Measurements from ENCODE around the gene HDAC4. TPM values are rescaled to one million over a fixed set of nuclear protein-coding genes. Genes with fewer than 3 reads are reported as not detected.

Gene HDAC4
- total and polyA plus RNA-seq, 3 donors from 2014 or later: 29.0 to 67.5 (median 58.7) TPM

GRCh38 chr2:239285932-239286230, 114.9 kb downstream of the HDAC4 start:
- no peak overlapping the region for H3K27ac ChIP-seq
- no peaks in the 10 kb centered on the region for H3K27me3 ChIP-seq
- H3K9me3 ChIP-seq: no peaks in the 10 kb centered on the region
- H3K36me3 ChIP-seq (ENCODE audit: low read depth, missing control alignments): no peaks in the 10 kb centered on the region
- peaks cover 14% of the 10 kb centered on the region for H3K4me1 ChIP-seq
- WGBS, 2 donors: 80 to 88% methylated on average over 3 of the region's 3 CpGs
- TF ChIP-seq POLR2A (IDR thresholded peaks at IDR 0.05): no peak
- TF ChIP-seq, protein P1, sequence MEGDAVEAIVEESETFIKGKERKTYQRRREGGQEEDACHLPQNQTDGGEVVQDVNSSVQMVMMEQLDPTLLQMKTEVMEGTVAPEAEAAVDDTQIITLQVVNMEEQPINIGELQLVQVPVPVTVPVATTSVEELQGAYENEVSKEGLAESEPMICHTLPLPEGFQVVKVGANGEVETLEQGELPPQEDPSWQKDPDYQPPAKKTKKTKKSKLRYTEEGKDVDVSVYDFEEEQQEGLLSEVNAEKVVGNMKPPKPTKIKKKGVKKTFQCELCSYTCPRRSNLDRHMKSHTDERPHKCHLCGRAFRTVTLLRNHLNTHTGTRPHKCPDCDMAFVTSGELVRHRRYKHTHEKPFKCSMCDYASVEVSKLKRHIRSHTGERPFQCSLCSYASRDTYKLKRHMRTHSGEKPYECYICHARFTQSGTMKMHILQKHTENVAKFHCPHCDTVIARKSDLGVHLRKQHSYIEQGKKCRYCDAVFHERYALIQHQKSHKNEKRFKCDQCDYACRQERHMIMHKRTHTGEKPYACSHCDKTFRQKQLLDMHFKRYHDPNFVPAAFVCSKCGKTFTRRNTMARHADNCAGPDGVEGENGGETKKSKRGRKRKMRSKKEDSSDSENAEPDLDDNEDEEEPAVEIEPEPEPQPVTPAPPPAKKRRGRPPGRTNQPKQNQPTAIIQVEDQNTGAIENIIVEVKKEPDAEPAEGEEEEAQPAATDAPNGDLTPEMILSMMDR (IDR thresholded peaks at IDR 0.05): no peak
- intact Hi-C loops (cut with DNase I; ENCODE audit: low total_unique reads): no loop called here
- H3K4me3 ChIP-seq: no peak overlapping the region
- no peak for DNase-seq

- H3K4me1 ChIP-seq: peaks cover 14% of the 10 kb centered on the region
- no peaks in the 10 kb centered on the region for H3K27me3 ChIP-seq
- no peaks in the 10 kb centered on the region for H3K9me3 ChIP-seq
- no peaks in the 10 kb centered on the region for H3K36me3 ChIP-seq (ENCODE audit: low read depth, missing control alignments)
- intact Hi-C loops (cut with DNase I; ENCODE audit: low total_unique reads): no loop called here
- no peak for DNase-seq
- peak overlapping the region in 1 of 2 donors; percentile 39 for H3K27ac ChIP-seq
- TF ChIP-seq, protein P1 (IDR thresholded peaks at IDR 0.05): no peak
- TF ChIP-seq POLR2A (IDR thresholded peaks at IDR 0.05): no peak
- 49 to 60% methylated on average over 26 of the region's 26 CpGs for WGBS, 2 donors
- no peak overlapping the region for H3K4me3 ChIP-seq
These were observed 115.5 kb downstream of the HDAC4 start for GRCh38 chr2:239285071-239285931.

DNA sequence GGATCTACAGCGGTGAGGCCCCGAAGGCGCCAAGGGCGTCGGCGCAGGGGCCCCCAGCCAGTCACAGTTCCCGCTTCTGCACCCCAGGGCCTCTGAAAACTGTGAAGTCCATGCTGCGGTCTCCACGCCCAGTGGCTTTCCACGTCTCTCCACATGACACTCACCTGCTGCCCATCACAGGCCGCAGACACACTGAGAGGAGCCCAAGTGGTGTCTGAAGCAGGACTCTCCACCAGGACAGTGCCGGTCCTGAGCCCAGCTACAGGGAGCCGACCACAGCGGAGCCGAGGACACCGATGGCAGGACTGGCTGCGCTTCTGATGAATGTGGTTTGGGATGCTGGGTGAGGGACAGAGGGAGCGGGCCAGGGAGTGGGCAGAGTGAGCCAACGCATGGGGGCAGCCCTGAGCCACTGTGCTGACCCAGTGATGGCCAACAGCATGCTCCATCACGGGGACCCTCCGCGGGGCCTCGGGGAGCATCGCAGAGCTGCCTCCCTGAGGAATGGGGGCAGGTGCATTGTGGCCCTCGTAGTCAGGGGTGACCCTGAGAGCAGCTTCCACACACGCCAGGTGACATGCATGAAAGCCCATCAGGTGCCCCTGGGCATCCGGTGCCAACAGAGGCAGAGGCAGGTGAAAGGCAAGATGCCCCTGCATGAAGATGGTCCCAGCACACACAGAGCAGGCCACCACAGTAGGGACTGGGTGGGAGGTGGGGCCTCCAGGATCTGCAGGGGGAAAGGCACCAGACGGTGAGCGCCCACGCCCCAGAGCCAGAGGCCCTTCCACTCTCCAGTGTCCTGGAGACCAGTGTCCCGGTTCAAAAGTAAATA, 116.6 kb downstream of the HDAC4 start:
- DNase-seq: peak; percentile 12
- Histone ChIP-seq H3K27ac (no peak overlapping the region), H3K4me1 (peaks cover 23% of the 10 kb centered on the region), H3K4me3 (no peak overlapping the region), H3K27me3 (no peaks in the 10 kb centered on the region), H3K36me3 (ENCODE audit: low read depth, missing control alignments) (no peaks in the 10 kb centered on the region), H3K9me3 (no peaks in the 10 kb centered on the region)
- no peak for TF ChIP-seq POLR2A (IDR thresholded peaks at IDR 0.05)
- TF ChIP-seq, protein P1 (IDR thresholded peaks at IDR 0.05): no peak
- intact Hi-C loops (cut with DNase I; ENCODE audit: low total_unique reads): no loop called here
- WGBS, 2 donors: 93 to 94% methylated on average over 14 to 31 of the region's 31 CpGs

DNA sequence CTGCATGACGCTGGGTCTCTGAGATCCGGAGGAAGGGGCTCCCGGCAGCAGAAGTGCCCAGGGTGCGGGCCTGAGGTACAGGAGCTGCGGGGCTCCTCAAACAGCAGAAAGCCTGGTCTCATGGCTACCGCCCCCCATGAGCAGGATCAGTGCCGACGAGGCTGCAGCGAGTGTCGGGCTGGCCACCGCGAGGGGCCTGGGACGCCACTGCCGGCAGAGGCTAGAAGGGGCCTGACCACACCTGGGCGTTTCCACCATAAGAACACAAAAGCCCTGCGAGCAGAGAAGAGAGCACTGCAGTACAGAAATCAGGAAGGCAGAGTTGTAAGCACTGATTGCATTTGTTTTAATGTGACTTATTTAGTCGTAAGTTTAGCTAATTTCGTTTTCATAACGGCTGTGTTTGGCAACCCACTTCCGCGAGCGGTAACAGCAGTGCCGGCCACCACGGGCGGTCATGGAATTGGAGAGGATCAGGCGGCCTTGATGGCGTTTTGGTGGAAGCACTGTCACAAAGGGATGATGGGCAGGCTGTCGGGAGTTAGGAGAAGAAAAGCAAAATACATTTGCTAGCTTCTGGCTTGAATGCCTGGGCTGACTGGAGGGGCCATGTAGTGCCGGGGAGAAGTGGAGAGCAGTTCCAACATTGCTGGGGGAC, 117.4 kb downstream of the HDAC4 start:
- no peaks in the 10 kb centered on the region for H3K27me3 ChIP-seq
- 95 to 97% methylated on average over 23 to 29 of the region's 29 CpGs for WGBS, 2 donors
- TF ChIP-seq, protein P1 (IDR thresholded peaks at IDR 0.05): no peak
- no peak for TF ChIP-seq POLR2A (IDR thresholded peaks at IDR 0.05)
- H3K27ac ChIP-seq: no peak overlapping the region
- intact Hi-C loops (cut with DNase I; ENCODE audit: low total_unique reads): no loop called here
- no peaks in the 10 kb centered on the region for H3K36me3 ChIP-seq (ENCODE audit: low read depth, missing control alignments)
- no peaks in the 10 kb centered on the region for H3K9me3 ChIP-seq
- peaks cover 25% of the 10 kb centered on the region for H3K4me1 ChIP-seq
- DNase-seq: peak; percentile 11
- no peak overlapping the region for H3K4me3 ChIP-seq

All from testis (tissue), 3 donors.